Tibial artery (tissue), 4 donors: ENCODE measurements around the gene TAF3.

Source experiments
- DNase-seq, 2 donors: peaks; one replicate each; pipeline ENCODE4 v3.0.0-alpha.2; 2019
- H3K27ac ChIP-seq, 2 donors: fragments of 200-600 bp; sonication (generic) in 1 of 2; 1 replicate in 1 of 2; 2 replicates in 1 of 2; pipeline ENCODE4 v1.5.1; 2018 to 2019; ENCODE audit warnings: mild to moderate bottlenecking in 1 of 2
- H3K27me3 ChIP-seq, 2 donors: fragments of 200-600 bp; sonication (generic) in 1 of 2; one replicate each; pipeline versions ENCODE4 v1.5.1 to v1.6.0; 2016 to 2019
- H3K36me3 ChIP-seq, 3 donors: fragments of 200-600 bp; sonication (generic) in 2 of 3; one replicate each; pipeline ENCODE4 v1.5.1; 2016 to 2019; ENCODE audit warnings: mild to moderate bottlenecking in 2 of 3
- H3K4me1 ChIP-seq, 4 donors: fragments of 200-600 bp; sonication (generic) in 2 of 4; 1 replicate in 3 of 4; 2 replicates in 1 of 4; pipeline ENCODE4 v1.5.1; 2016 to 2019
- H3K4me3 ChIP-seq, 2 donors: fragments of 200-600 bp; sonication (generic) in 1 of 2; 1 replicate in 1 of 2; 2 replicates in 1 of 2; pipeline ENCODE4 v1.5.1; 2018 to 2019; ENCODE audit warnings: mild to moderate bottlenecking in 2 of 2
- H3K9me3 ChIP-seq, 3 donors: fragments of 200-600 bp; sonication (generic) in 1 of 3; one replicate each; pipeline ENCODE4 v1.5.1; 2016 to 2019
- CTCF ChIP-seq, 2 experiments: fragments of 200-600 bp in 1 of 2; fragments of 450-650 bp in 1 of 2; IDR thresholded peaks; one replicate each; pipeline ENCODE4 v1.5.1; 2017 to 2019; ENCODE audit warnings: antibody characterized with exemption in 2 of 2, mild to moderate bottlenecking in 1 of 2, moderate library complexity in 1 of 2
- intact Hi-C: fragments of 100-400 bp; cut with DNase I; formaldehyde crosslinking; loops from one replicate; pipeline ENCODE4 v1.15.0; 2023; ENCODE audit warnings: low total_unique reads

TAF3 gene

GRCh38 chr10:8059191-8059936, 241.1 kb downstream of the TAF3 start:
- DNase-seq, result no peak
- Histone ChIP-seq H3K27me3 (peaks cover 0 to 87% of the 10 kb centered on the region in 2 donors), H3K4me1 (peaks cover 0 to 16% (median 12%) of the 10 kb centered on the region in 4 donors), H3K27ac (no peak overlapping the region), H3K9me3 (no peaks in the 10 kb centered on the region), H3K4me3 (no peak overlapping the region), H3K36me3 (no peaks in the 10 kb centered on the region)
- intact Hi-C loops, result no loop called here
- TF ChIP-seq CTCF (IDR thresholded peaks at IDR 0.05), result no peak

- no peak for DNase-seq
- Histone ChIP-seq H3K27me3 (peaks cover 0 to 82% of the 10 kb centered on the region in 2 donors), H3K27ac (no peak overlapping the region), H3K4me1 (peaks cover 0 to 8% (median 5%) of the 10 kb centered on the region in 4 donors), H3K9me3 (no peaks in the 10 kb centered on the region), H3K36me3 (no peaks in the 10 kb centered on the region), H3K4me3 (no peak overlapping the region)
- no peak for TF ChIP-seq CTCF (IDR thresholded peaks at IDR 0.05)
- intact Hi-C loops, result no loop called here
These were observed 241.9 kb downstream of the TAF3 start for GRCh38 chr10:8060010-8060703.

- Histone ChIP-seq H3K4me1 (peaks cover 0 to 2% (median 0%) of the 10 kb centered on the region in 4 donors), H3K9me3 (no peaks in the 10 kb centered on the region), H3K4me3 (no peak overlapping the region), H3K27ac (no peak overlapping the region), H3K36me3 (no peaks in the 10 kb centered on the region), H3K27me3 (peaks cover 0 to 77% of the 10 kb centered on the region in 2 donors)
- no peak for TF ChIP-seq CTCF (IDR thresholded peaks at IDR 0.05)
- DNase-seq, result no peak
- intact Hi-C loops, result no loop called here
These were observed 242.4 kb downstream of the TAF3 start for GRCh38 chr10:8060704-8061121.

- no peak overlapping the region for H3K27ac ChIP-seq
- H3K4me3 ChIP-seq, result no peak overlapping the region
- H3K4me1 ChIP-seq, result no peaks in the 10 kb centered on the region
- H3K9me3 ChIP-seq, result no peaks in the 10 kb centered on the region
- H3K36me3 ChIP-seq, result no peaks in the 10 kb centered on the region
- DNase-seq, result no peak
- TF ChIP-seq CTCF (IDR thresholded peaks at IDR 0.05), result no peak
- intact Hi-C loops, result no loop called here
- H3K27me3 ChIP-seq, result peaks cover 0 to 71% of the 10 kb centered on the region in 2 donors
These were observed 243.2 kb downstream of the TAF3 start for GRCh38 chr10:8061274-8062211.

- no peaks in the 10 kb centered on the region for H3K4me1 ChIP-seq
- intact Hi-C loops, result no loop called here
- H3K4me3 ChIP-seq, result no peak overlapping the region
- no peaks in the 10 kb centered on the region for H3K36me3 ChIP-seq
- no peak overlapping the region for H3K27ac ChIP-seq
- H3K27me3 ChIP-seq, result peaks cover 0 to 61% of the 10 kb centered on the region in 2 donors
- DNase-seq, result no peak
- H3K9me3 ChIP-seq, result no peaks in the 10 kb centered on the region
- TF ChIP-seq CTCF (IDR thresholded peaks at IDR 0.05), result no peak
These were observed 245.0 kb downstream of the TAF3 start for GRCh38 chr10:8063128-8063908.
